ENCODE measurements around the gene SMYD3. TPM values are rescaled to one million over a fixed set of nuclear protein-coding genes. Genes with fewer than 3 reads are reported as not detected.

The SMYD3 gene
- total RNA-seq, 1 donor from 2014 or later, result 24.2 TPM

- no peak for TF ChIP-seq CTCF (conservative IDR thresholded peaks at IDR 0.05)
- no peak for DNase-seq (ENCODE audit: low read depth, low spot score)
- Mint-ChIP-seq H3K9me3 (no peaks in the 10 kb centered on the region), H3K27ac (ENCODE audit: unreplicated experiment) (no peak overlapping the region), H3K36me3 (ENCODE audit: low read depth) (no peaks in the 10 kb centered on the region), H3K27me3 (ENCODE audit: low read depth) (no peaks in the 10 kb centered on the region), H3K4me1 (peaks cover 9% of the 10 kb centered on the region), H3K4me3 (no peak overlapping the region)
These were observed 502.0 kb downstream of the SMYD3 start for GRCh38 chr1:246005067-246005466.

- no peaks in the 10 kb centered on the region for H3K9me3 Mint-ChIP-seq
These were observed 502.8 kb downstream of the SMYD3 start for GRCh38 chr1:246004301-246004700.

GRCh38 chr1:246003442-246003730, 503.7 kb downstream of the SMYD3 start:
- no peak for TF ChIP-seq CTCF (conservative IDR thresholded peaks at IDR 0.05)
- Mint-ChIP-seq H3K27ac (ENCODE audit: unreplicated experiment) (no peak overlapping the region), H3K9me3 (no peaks in the 10 kb centered on the region), H3K36me3 (ENCODE audit: low read depth) (no peaks in the 10 kb centered on the region), H3K4me1 (peaks cover 5% of the 10 kb centered on the region), H3K27me3 (ENCODE audit: low read depth) (no peaks in the 10 kb centered on the region), H3K4me3 (no peak overlapping the region)
- DNase-seq (ENCODE audit: low read depth, low spot score), result no peak

More at GRCh38 chr1:246004301-246004700, 502.8 kb downstream of the SMYD3 start:
- Mint-ChIP-seq H3K27ac (ENCODE audit: unreplicated experiment) (no peak overlapping the region), H3K4me1 (peaks cover 9% of the 10 kb centered on the region), H3K4me3 (no peak overlapping the region), H3K27me3 (ENCODE audit: low read depth) (no peaks in the 10 kb centered on the region), H3K36me3 (ENCODE audit: low read depth) (no peaks in the 10 kb centered on the region)
- DNase-seq (ENCODE audit: low read depth, low spot score), result no peak
- no peak for TF ChIP-seq CTCF (conservative IDR thresholded peaks at IDR 0.05)

GRCh38 chr1:246002725-246003441, 504.2 kb downstream of the SMYD3 start:
- peak; percentile 93 for TF ChIP-seq CTCF (conservative IDR thresholded peaks at IDR 0.05)
- Mint-ChIP-seq H3K27ac (ENCODE audit: unreplicated experiment) (no peak overlapping the region), H3K4me1 (peaks cover 3% of the 10 kb centered on the region), H3K4me3 (no peak overlapping the region), H3K36me3 (ENCODE audit: low read depth) (no peaks in the 10 kb centered on the region), H3K9me3 (no peaks in the 10 kb centered on the region), H3K27me3 (ENCODE audit: low read depth) (no peaks in the 10 kb centered on the region)
- DNase-seq (ENCODE audit: low read depth, low spot score), result peak; percentile 91

GRCh38 chr1:246001837-246002230, 505.2 kb downstream of the SMYD3 start:
- no peaks in the 10 kb centered on the region for H3K27me3 Mint-ChIP-seq (ENCODE audit: low read depth)
- H3K4me3 Mint-ChIP-seq, result no peak overlapping the region
- no peak for DNase-seq (ENCODE audit: low read depth, low spot score)
- no peak for TF ChIP-seq CTCF (conservative IDR thresholded peaks at IDR 0.05)
- peaks cover 6% of the 10 kb centered on the region for H3K4me1 Mint-ChIP-seq
- H3K9me3 Mint-ChIP-seq, result no peaks in the 10 kb centered on the region
- H3K27ac Mint-ChIP-seq (ENCODE audit: unreplicated experiment), result no peak overlapping the region
- H3K36me3 Mint-ChIP-seq (ENCODE audit: low read depth), result no peaks in the 10 kb centered on the region
